GM06990 (cell line): ENCODE measurements around the gene PIK3CA.

Experiments
- DNase-seq: peaks from one replicate; pipeline ENCODE4 v3.0.0-alpha.2; 2011; ENCODE audit not compliant: insufficient read length; ENCODE audit errors: extremely low read depth
- H3K27me3 ChIP-seq: replicated peaks from 2 replicates; pipeline ENCODE4 v1.6.0; 2011; ENCODE audit warnings: low read length; ENCODE audit not compliant: control insufficient read depth, insufficient read depth
- H3K36me3 ChIP-seq: 2 replicates; pipeline ENCODE4 v1.5.1; 2011; ENCODE audit warnings: low read length; ENCODE audit not compliant: control insufficient read depth, insufficient read depth
- H3K4me3 ChIP-seq: replicated peaks from 2 replicates; pipeline ENCODE4 v1.5.1; 2011; ENCODE audit warnings: low read depth, mild to moderate bottlenecking, control low read depth, low read length
- TF ChIP-seq, protein P1 (sequence below): IDR thresholded peaks from 2 replicates; pipeline ENCODE4 v1.5.1; 2011; ENCODE audit warnings: low read length, control low read depth, mild to moderate bottlenecking, inconsistent platforms; ENCODE audit not compliant: insufficient read depth, poor library complexity, severe bottlenecking

PIK3CA gene

DNA sequence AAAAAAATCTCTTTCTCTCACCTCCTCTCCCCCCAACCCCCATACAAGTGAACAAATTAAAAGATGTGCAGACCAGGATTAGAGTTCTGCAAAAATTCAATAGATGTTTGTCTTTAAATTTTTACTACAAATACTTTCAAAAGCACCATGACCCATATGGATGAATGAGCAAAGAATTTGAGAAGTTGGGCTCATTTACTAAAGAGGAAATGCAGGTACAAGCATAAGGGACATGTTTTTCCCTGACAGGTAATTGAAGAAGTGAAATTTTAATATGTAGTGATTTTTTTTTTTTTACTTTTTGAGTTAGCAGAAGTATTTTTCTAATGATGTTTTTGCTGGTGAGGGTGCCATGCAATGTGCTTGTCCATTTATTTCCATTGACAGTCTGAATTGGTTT, 15.3 kb downstream of the PIK3CA start:
- Histone ChIP-seq H3K4me3 (no peak overlapping the region), H3K36me3 (no peaks in the 10 kb centered on the region), H3K27me3 (no peaks in the 10 kb centered on the region)
- TF ChIP-seq, protein P1, sequence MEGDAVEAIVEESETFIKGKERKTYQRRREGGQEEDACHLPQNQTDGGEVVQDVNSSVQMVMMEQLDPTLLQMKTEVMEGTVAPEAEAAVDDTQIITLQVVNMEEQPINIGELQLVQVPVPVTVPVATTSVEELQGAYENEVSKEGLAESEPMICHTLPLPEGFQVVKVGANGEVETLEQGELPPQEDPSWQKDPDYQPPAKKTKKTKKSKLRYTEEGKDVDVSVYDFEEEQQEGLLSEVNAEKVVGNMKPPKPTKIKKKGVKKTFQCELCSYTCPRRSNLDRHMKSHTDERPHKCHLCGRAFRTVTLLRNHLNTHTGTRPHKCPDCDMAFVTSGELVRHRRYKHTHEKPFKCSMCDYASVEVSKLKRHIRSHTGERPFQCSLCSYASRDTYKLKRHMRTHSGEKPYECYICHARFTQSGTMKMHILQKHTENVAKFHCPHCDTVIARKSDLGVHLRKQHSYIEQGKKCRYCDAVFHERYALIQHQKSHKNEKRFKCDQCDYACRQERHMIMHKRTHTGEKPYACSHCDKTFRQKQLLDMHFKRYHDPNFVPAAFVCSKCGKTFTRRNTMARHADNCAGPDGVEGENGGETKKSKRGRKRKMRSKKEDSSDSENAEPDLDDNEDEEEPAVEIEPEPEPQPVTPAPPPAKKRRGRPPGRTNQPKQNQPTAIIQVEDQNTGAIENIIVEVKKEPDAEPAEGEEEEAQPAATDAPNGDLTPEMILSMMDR, result no peak
- DNase-seq, result no peak

DNA sequence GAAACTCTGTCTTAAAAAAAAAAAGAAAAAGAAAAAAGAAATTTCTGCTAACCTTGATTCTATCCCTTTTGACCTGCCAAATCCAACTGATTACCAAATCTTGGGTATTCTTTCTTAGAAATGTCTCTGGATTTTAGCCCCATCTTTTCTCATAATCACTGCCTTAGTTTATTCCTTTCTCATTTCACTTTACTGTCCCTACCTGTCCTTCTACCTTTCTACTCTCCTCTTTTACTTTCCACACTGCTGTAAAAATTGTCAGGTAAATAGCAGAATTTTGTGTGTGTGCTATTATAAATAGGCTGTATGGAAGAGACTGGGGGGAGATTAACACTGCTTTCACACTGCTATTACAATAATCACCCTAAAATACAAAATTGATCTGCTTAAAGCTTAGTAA, 16.7 kb downstream of the PIK3CA start:
- H3K27me3 ChIP-seq, result no peaks in the 10 kb centered on the region
- no peak overlapping the region for H3K4me3 ChIP-seq
- TF ChIP-seq, protein P1, result no peak
- no peaks in the 10 kb centered on the region for H3K36me3 ChIP-seq
- no peak for DNase-seq

DNA sequence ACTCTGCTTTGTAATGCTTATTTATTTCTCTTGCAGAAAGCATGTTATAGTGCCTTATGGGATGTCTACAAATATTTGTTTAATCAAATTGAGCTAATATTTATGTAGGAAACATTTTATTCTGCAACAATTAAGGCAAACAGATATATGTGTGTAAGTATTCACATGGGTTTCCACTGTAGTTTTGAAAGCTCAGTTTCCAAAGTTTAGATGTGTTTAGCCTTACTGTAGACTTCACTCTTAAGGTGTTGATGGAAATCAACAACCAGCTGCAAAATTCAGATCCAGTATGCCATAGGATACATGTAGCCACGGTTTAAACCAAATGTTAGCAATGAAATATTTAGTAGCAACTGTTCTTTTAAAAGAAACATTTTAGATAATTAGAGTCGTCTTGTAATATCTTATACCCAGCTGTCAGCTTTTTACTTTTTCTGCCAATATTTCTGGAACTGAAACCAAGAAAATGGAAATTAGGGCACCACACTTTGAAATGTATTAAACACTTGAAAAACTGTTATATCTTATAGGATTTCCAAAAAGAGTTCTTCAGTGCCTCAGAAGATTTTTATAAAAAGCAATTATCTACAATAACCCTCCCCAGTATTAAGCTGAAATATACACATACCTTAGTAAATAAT, 18.5 kb downstream of the PIK3CA start:
- no peaks in the 10 kb centered on the region for H3K36me3 ChIP-seq
- H3K4me3 ChIP-seq, result no peak overlapping the region
- TF ChIP-seq, protein P1, result no peak
- no peak for DNase-seq
- no peaks in the 10 kb centered on the region for H3K27me3 ChIP-seq

DNA sequence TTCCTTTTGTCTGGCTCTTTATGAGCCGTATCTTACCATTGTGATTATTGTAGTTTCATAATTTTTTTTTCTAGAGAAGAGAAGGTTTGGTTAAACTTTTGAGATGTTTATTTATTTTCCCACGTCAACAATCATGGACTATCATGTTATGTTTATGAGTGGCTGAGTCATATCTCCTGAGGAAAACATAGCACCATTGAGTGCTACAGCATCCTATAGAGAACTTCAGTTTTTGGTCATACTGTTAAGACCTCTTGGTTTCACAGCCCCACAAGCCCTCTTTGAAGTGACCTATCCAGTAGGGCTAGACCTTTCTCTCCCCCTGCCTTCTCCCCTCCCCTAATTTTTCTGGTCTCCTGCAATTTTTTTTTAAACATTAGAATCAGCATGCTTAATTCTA, 20.8 kb downstream of the PIK3CA start:
- TF ChIP-seq, protein P1, result no peak
- no peaks in the 10 kb centered on the region for H3K27me3 ChIP-seq

DNA sequence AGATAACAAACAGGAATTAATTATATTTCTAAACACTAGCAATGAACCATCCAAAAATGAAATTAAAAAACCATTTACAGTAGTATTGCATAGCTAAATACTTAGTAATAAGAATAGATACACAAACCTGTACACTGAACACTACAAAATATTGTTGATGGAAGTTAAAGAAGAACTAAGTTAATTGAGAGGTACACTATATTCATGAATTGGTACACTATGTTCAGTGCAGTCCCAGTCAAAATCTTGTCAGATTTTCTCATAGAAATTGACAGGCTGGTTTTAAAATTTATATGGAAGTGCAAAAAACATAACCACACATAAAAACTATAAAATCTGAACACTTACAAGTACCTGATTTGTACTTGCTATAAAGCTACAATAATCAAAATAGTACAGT, 24.4 kb downstream of the PIK3CA start:
- DNase-seq, result no peak
- H3K36me3 ChIP-seq, result no peaks in the 10 kb centered on the region

More for the DNA sequence above, 20.8 kb downstream of the PIK3CA start:
- no peak for DNase-seq
- Histone ChIP-seq H3K4me3 (no peak overlapping the region), H3K36me3 (no peaks in the 10 kb centered on the region)

More for the DNA sequence above, 24.4 kb downstream of the PIK3CA start:
- Histone ChIP-seq H3K4me3 (no peak overlapping the region), H3K27me3 (no peaks in the 10 kb centered on the region)
- TF ChIP-seq, protein P1, result no peak
